ENCODE measurements around the gene HES1.
"Not testable (repeated sequence)": the region's sequence is repeated elsewhere in the genome, so short reads cannot be mapped to it uniquely, and the experiment has no call there.

HES1 gene

GRCh38 chr3:194135806-194136518, at the start of gene HES1:
TSS of gene HES1 (plus strand) at chr3:194136148. CDS start at chr3:194136381, 233 bp downstream.
- DNase-seq, result no peak

- no peak for DNase-seq
Measured at GRCh38 chr3:194086388-194087075, 49.4 kb upstream of the HES1 start.

- DNase-seq, result no peak
Measured at GRCh38 chr3:194087280-194087679, 48.7 kb upstream of the HES1 start.

GRCh38 chr3:194087995-194088855, 47.7 kb upstream of the HES1 start:
- no peak for DNase-seq

GRCh38 chr3:194089357-194090177, 46.4 kb upstream of the HES1 start:
- DNase-seq, result peak; percentile 98

GRCh38 chr3:194090178-194090555, 45.8 kb upstream of the HES1 start:
- DNase-seq, result not testable (repeated sequence)

GRCh38 chr3:194090716-194091115, 45.2 kb upstream of the HES1 start:
- no peak for DNase-seq

GRCh38 chr3:194091141-194091540, 44.8 kb upstream of the HES1 start:
- DNase-seq, result no peak

GRCh38 chr3:194091897-194092296, 44.1 kb upstream of the HES1 start:
- DNase-seq, result not testable (repeated sequence)

GRCh38 chr3:194092881-194093301, 43.1 kb upstream of the HES1 start:
- DNase-seq, result no peak

- no peak for DNase-seq
Measured at GRCh38 chr3:194093842-194094241, 42.1 kb upstream of the HES1 start.

GRCh38 chr3:194095464-194095863, 40.5 kb upstream of the HES1 start:
- DNase-seq, result no peak

GRCh38 chr3:194095902-194096301, 40.0 kb upstream of the HES1 start:
- DNase-seq, result no peak

GRCh38 chr3:194097141-194097882, 38.6 kb upstream of the HES1 start:
- DNase-seq, result no peak

- no peak for DNase-seq
Measured at GRCh38 chr3:194098081-194098842, 37.7 kb upstream of the HES1 start.

- DNase-seq, result no peak
Measured at GRCh38 chr3:194098843-194099183, 37.1 kb upstream of the HES1 start.

GRCh38 chr3:194099215-194099614, 36.7 kb upstream of the HES1 start:
- no peak for DNase-seq

- no peak for DNase-seq
Measured at GRCh38 chr3:194100856-194101390, 35.0 kb upstream of the HES1 start.

GRCh38 chr3:194101592-194102432, 34.1 kb upstream of the HES1 start:
- DNase-seq, result no peak

- DNase-seq, result no peak
Measured at GRCh38 chr3:194102436-194102835, 33.5 kb upstream of the HES1 start.
